HG03457 (cell line): ENCODE data around the gene CYP26A1.

Experiments used
- ATAC-seq: cut with Tn5 transposase; IDR thresholded peaks from one replicate; pipeline ENCODE4 v1.9.1; 2021; ENCODE audit warnings: moderate number of reproducible peaks; ENCODE audit not compliant: unreplicated experiment

The CYP26A1 gene

DNA sequence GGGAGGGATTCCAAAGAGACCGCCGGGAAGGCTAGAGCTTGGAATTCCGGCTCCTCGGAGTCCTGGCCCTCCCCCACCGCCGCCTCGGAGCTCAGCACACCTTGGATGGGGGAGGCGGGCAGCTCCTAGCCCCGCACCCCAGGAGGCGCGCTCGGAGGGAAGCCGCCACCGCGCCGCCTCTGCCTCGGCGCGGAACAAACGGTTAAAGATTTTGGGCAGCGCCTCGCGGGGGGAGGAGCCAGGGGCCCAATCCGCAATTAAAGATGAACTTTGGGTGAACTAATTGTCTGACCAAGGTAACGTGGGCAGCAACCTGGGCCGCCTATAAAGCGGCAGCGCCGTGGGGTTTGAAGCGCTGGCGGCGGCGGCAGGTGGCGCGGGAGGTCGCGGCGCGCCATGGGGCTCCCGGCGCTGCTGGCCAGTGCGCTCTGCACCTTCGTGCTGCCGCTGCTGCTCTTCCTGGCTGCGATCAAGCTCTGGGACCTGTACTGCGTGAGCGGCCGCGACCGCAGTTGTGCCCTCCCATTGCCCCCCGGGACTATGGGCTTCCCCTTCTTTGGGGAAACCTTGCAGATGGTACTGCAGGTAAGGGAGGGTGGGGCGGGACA lies at the start of gene CYP26A1:
TSS of gene CYP26A1 (plus strand) at position 355 of the 608 bp plus-strand sequence. CDS start at position 397, 42 bp downstream.
- no peak for ATAC-seq

DNA sequence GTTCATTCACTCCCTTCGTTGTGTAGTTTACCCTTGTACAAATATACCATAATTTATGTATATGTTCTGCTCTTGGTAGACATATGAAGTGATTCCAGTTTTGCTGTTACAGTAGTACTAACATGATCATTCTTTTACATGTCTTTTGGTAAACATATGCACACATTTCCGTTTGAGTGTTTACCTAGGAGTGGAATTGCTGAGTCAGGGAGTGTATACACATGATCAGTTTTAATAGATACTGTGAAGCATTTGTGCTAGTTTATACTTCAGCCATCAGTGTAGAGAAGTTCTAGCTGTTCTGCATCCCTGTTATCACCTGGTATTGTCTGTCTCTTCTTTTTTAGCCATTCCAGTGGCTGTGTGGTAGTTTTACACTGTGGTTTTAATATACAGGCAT lies 47.6 kb upstream of the CYP26A1 start:
- no peak for ATAC-seq

- ATAC-seq, result no peak
Observed at GRCh38 chr10:93027508-93027907, 46.2 kb upstream of the CYP26A1 start.

- no peak for ATAC-seq
Observed at GRCh38 chr10:93028883-93029282, 44.8 kb upstream of the CYP26A1 start.

- ATAC-seq, result no peak
Observed at GRCh38 chr10:93030409-93030808, 43.3 kb upstream of the CYP26A1 start.

- ATAC-seq, result no peak
Observed at GRCh38 chr10:93032105-93032808, 41.4 kb upstream of the CYP26A1 start.

DNA sequence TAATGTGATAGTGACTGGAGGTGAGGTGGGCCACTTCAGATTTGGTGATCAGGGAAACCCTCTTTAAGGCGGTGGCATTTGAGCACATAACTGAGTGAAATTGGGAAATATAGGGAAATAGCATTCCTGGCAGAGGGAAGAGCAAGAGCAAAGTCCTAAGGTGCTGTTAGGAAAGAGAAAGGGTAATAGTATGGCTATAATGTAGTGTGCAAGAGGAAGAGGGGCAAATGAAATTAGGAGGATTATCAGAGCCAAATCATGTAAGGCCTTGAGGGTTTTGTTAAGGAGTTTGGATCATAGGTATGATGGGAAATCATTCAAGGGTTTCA lies 40.9 kb upstream of the CYP26A1 start:
- no peak for ATAC-seq

DNA sequence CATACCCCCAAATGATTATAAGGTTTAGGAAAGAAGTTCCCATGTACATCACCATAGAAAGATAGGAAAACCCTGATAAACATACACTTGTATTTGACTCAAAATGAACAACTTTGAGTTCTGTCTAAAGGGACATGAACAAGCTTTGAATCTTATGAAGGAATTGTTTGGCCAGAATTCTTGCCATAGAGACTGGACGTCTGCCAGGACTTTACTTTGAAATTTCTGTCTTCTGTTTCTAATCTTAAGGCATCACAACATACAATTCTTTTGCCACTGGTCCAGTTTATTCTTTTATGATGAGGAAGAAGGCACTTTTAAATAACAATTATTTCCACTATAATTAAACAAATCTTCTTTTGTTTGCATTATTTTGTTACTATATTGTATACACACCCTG lies 39.3 kb upstream of the CYP26A1 start:
- ATAC-seq, result no peak

DNA sequence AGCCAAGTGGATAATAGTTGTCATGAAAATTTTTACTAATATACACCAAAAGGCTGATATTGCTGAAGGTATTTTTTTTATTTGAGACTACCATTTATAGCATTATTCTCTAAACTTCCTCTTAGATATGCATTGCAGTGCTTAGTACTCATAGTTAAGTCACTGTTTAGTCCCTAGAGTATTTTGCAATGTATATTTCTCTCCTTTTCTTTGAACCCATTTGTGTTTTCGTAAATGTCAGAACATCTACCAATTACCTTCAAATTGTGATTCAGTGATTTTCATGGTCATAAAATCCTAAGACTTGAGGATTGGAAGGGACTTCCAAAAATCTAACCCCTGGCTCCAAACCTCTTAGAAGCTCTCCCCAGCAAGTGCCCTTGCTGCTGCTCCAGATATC lies 34.6 kb upstream of the CYP26A1 start:
- no peak for ATAC-seq

GRCh38 chr10:93039721-93040120 lies 34.0 kb upstream of the CYP26A1 start:
- no peak for ATAC-seq

DNA sequence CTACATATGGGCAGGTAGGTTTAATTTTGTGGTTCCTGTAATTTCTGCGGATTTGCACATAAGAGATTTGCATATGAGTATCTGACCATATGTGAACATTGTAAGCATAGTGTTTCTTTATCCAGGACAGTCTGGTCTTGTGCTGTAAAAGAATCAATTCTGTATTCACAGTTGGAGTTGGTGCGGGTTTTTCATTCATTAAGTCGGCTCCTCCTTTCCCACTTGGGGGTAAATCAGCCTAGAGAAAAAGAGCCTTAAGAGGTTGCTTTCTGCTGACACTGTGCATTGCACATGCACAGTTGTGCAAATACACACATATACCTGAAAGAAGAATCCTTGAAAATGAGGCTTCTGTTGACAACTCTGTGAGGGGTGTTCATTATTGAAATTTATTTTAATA lies 19.2 kb upstream of the CYP26A1 start:
- no peak for ATAC-seq

DNA sequence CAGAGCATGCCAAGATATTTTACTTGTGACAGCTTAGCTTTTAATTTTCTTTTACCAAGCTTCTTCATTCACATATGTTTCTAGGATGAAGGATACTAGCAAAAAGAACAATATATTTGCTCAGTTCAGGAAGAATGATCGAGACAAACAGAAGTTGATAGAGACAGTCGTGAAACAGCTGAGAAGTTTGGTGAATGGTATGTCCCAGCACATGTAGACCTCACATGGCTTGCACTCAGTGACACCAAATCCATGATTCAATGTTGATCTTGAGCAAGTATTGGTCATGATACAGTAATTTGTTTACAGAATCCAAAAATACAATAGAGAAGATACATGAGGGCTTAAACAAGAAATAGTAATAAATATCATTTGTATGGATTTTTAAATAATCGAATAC lies 15.6 kb upstream of the CYP26A1 start:
- no peak for ATAC-seq

DNA sequence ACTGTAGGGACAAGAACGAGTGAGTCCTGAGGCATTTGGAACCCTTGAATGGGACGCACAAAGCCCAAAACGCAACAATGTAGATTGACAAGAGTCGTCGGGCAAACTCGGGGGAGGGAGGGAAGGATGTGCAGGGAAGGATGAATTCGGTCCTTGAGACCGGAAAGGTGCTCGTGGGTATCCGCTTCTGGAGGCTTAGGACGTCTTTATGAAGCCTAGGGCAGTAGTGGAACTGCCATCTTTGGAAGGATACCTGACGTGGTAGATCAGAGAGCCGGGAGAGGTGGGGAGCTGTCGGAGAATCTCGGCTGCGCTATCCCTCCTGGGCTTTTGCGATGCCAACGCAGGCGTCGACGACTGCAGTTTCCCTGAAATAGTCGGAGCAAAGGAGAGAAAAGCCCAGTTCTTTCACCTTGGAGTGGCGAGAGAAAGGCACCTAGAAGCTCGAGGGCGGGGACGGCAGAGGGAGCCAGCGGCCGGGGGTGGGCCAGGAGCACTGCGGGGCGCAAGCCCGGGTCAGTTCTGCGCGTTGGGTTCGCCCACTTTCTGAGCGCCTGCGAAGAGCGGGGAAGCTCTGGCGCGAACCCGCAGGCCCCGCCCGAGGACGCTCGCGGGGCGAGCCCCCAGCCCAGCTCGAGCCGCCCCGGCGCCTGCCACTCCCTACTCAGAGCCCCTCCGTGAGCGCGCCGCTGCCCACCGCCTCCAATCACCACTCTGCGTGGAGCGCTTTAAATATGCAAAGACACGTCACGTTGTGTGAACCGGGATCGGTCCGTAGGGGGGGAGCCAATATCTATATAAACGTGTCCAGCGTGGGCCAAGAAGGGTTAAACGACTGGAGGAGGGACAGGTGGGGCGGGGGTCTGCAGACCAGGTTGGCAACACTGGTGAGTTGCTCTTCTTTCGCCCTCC lies 13.5 kb upstream of the CYP26A1 start, which contains the start of gene CYP26C1:
TSS of gene CYP26C1 (plus strand) at position 824 of the 912 bp plus-strand sequence. CDS start 466 bp downstream, outside the sequence.
- no peak for ATAC-seq

DNA sequence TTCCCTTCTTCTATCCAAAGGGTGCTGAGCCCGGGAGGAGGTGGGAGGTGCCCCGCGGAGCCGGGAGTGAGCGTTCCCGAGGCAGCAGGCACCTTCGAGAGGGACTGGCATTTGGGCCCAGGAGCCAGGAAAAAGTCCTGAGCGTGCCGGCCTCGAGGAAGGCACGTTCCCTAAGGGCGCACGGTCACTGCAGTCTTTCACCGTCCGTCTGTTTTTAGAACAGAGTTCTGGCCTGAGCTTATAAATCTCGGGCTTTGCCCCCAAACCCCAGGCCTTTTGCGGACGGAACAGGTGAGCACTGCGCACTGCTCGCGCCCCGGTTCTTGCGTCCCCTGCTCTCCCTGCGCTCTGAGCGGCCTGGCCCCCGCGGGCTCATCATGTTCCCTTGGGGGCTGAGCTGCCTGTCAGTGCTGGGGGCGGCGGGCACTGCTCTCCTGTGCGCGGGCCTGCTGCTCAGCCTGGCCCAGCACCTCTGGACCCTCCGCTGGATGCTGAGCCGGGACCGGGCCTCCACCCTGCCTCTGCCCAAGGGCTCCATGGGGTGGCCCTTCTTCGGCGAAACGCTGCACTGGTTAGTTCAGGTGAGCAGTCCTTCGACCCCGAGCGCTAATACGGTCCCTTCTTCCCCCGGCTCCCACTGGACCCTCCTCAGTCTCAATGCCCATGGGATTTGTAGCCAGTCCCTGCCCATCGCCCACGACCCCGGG lies 12.7 kb upstream of the CYP26A1 start:
- ATAC-seq, result no peak

GRCh38 chr10:93061594-93062513 lies 11.8 kb upstream of the CYP26A1 start:
- no peak for ATAC-seq

- ATAC-seq, result no peak
Observed at GRCh38 chr10:93062514-93063143, 11.1 kb upstream of the CYP26A1 start.

- ATAC-seq, result no peak
Observed at GRCh38 chr10:93063144-93063976, 10.3 kb upstream of the CYP26A1 start.

DNA sequence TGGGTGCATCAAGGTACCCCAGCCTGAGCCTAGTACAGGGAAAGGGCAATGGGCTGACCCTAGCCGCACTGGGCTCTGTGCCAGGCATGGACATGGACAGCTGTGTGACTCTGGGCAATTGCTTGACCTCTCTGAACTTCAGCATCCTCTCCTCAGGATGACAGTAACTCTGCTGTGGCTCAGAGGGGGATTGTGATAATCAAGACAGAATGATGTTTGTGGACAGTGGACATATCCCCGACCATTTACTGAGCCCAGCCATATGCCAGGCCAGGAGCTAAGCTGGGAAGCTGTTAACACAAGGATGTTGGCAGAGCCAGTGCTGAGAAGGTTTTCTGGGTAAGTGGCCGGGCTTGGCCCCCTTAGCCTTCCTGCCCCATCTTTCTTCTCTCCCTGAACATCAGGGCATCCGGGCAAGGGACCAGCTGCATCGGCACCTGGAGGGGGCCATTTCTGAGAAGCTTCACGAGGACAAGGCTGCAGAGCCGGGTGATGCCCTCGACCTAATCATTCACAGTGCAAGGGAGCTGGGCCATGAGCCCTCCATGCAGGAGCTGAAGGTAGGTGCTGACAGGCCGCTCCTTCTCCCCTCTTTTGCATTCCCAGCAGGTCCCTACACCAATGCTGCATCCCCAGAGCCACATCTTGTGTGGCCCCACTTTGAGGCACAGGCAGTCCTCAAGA lies 9.6 kb upstream of the CYP26A1 start:
- ATAC-seq, result no peak
